Measurements from ENCODE around the gene TNFSF18.

DNA sequence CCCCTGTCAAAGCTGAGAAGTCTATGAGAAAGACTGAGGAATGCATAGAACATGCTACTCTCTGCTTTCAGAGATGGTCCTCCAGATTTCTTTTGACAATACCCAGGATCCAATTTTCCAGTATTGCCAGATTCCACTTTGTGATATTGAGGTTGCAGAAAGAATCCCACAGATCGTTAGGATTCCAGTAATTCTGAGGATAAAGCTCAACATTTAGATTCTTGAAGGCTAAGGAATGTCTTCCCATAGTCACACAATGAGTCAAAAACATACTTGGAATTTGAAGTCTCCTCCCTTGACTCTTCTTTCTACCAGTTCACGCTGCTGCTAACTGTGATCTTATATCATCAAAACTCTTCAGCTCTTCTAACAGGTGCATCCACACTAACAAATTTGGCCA lies 57.1 kb downstream of the TNFSF18 start:
- TF ChIP-seq POLR2A (IDR thresholded peaks at IDR 0.05) (no peak), EP300 (IDR thresholded peaks at IDR 0.05) (no peak)
- TF ChIP-seq, protein P1, sequence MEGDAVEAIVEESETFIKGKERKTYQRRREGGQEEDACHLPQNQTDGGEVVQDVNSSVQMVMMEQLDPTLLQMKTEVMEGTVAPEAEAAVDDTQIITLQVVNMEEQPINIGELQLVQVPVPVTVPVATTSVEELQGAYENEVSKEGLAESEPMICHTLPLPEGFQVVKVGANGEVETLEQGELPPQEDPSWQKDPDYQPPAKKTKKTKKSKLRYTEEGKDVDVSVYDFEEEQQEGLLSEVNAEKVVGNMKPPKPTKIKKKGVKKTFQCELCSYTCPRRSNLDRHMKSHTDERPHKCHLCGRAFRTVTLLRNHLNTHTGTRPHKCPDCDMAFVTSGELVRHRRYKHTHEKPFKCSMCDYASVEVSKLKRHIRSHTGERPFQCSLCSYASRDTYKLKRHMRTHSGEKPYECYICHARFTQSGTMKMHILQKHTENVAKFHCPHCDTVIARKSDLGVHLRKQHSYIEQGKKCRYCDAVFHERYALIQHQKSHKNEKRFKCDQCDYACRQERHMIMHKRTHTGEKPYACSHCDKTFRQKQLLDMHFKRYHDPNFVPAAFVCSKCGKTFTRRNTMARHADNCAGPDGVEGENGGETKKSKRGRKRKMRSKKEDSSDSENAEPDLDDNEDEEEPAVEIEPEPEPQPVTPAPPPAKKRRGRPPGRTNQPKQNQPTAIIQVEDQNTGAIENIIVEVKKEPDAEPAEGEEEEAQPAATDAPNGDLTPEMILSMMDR (IDR thresholded peaks at IDR 0.05): no peak
